Chondrocyte (in vitro differentiated cells): ENCODE data around the gene AEN. TPM values are rescaled to one million over a fixed set of nuclear protein-coding genes. Genes with fewer than 3 reads are reported as not detected.

ENCODE experiments used
- DNase-seq: peaks from one replicate; pipeline ENCODE4 v3.0.0; 2021; ENCODE audit warnings: mixed read lengths, low spot score
- H3K27ac Mint-ChIP-seq: one replicate; pipeline ENCODE4 v1.8.0; 2021; ENCODE audit warnings: mild to moderate bottlenecking, moderate library complexity, mixed read lengths; ENCODE audit not compliant: unreplicated experiment
- H3K27me3 Mint-ChIP-seq: 2 replicates; pipeline ENCODE4 v1.8.0; 2021; ENCODE audit warnings: low read depth, mixed read lengths
- H3K36me3 Mint-ChIP-seq: 2 replicates; pipeline ENCODE4 v1.8.0; 2021; ENCODE audit warnings: low read depth, mixed read lengths
- H3K4me1 Mint-ChIP-seq: 2 replicates; pipeline ENCODE4 v1.8.0; 2021; ENCODE audit warnings: low read depth, mild to moderate bottlenecking, mixed read lengths
- H3K4me3 Mint-ChIP-seq: one replicate; pipeline ENCODE4 v1.8.0; 2021; ENCODE audit warnings: mild to moderate bottlenecking, moderate library complexity, mixed read lengths; ENCODE audit not compliant: unreplicated experiment
- H3K9me3 Mint-ChIP-seq: 2 replicates; pipeline ENCODE4 v1.8.0; 2021; ENCODE audit warnings: low read depth, mixed read lengths
- total RNA-seq: library from RNA; stranded (reverse); gene quantifications from 3 replicates; pipeline ENCODE4 v1.2.1, GENCODE V29; 2021
- TF ChIP-seq, protein P1 (sequence below): fragments of 200-600 bp; sonication (generic); IDR thresholded peaks from 2 replicates; pipeline ENCODE4 v1.5.0; 2021; ENCODE audit warnings: antibody characterized with exemption, mild to moderate bottlenecking, moderate library complexity

Gene AEN
- total RNA-seq, 1 donor from 2014 or later = 30.2 TPM

DNA sequence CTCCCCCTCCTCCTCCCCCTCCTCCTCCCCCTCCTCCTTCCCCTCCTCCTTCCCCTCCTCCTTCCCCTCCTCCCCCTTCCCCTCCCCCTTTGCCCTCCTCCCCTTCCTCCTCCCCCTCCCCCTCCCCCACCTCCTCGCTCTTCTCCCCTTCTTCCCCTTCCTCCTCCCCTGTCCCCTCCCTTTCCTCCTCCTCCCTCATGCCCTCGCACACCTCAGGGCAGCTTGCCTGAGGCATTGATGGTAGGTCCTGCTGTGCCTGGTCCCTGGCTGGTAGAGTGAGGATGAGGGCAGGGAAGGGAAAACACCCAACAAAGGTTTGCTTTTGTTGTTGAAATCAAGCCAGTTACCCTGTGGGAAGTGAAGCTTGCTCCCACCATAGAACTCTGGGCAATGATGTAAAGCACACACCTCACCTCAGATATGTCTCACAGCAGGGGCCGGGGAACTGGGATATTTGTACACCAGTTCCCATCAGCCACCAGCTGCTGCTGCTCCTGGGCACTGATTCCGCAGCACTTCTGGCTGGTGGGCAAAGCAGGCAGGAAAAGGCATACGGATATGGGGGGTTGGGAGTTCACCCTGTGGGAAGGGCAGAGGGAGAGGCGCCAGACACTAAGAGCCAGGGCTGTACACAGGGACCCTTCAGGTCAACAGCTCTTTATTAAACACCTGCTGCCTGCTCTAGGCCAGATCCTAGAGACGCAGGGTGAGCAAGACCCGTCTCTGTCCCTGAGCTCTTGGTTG, 31.5 kb downstream of the AEN start:
- Mint-ChIP-seq H3K4me3 (no peak overlapping the region), H3K36me3 (no peaks in the 10 kb centered on the region), H3K27me3 (no peaks in the 10 kb centered on the region), H3K4me1 (peaks cover 21% of the 10 kb centered on the region), H3K27ac (no peak overlapping the region), H3K9me3 (no peaks in the 10 kb centered on the region)
- TF ChIP-seq, protein P1, sequence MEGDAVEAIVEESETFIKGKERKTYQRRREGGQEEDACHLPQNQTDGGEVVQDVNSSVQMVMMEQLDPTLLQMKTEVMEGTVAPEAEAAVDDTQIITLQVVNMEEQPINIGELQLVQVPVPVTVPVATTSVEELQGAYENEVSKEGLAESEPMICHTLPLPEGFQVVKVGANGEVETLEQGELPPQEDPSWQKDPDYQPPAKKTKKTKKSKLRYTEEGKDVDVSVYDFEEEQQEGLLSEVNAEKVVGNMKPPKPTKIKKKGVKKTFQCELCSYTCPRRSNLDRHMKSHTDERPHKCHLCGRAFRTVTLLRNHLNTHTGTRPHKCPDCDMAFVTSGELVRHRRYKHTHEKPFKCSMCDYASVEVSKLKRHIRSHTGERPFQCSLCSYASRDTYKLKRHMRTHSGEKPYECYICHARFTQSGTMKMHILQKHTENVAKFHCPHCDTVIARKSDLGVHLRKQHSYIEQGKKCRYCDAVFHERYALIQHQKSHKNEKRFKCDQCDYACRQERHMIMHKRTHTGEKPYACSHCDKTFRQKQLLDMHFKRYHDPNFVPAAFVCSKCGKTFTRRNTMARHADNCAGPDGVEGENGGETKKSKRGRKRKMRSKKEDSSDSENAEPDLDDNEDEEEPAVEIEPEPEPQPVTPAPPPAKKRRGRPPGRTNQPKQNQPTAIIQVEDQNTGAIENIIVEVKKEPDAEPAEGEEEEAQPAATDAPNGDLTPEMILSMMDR = no peak
- DNase-seq = no peak

GRCh38 chr15:88653200-88654064, 32.3 kb downstream of the AEN start:
- Mint-ChIP-seq H3K27ac (no peak overlapping the region), H3K4me1 (peaks cover 26% of the 10 kb centered on the region), H3K27me3 (no peaks in the 10 kb centered on the region), H3K4me3 (no peak overlapping the region), H3K36me3 (no peaks in the 10 kb centered on the region), H3K9me3 (no peaks in the 10 kb centered on the region)
- DNase-seq = no peak
- TF ChIP-seq, protein P1 = no peak

- no peak overlapping the region for H3K4me3 Mint-ChIP-seq
- no peaks in the 10 kb centered on the region for H3K27me3 Mint-ChIP-seq
- TF ChIP-seq, protein P1 = no peak
- peaks cover 26% of the 10 kb centered on the region for H3K4me1 Mint-ChIP-seq
- DNase-seq = no peak
- no peak overlapping the region for H3K27ac Mint-ChIP-seq
- no peaks in the 10 kb centered on the region for H3K36me3 Mint-ChIP-seq
- no peaks in the 10 kb centered on the region for H3K9me3 Mint-ChIP-seq
Measured at GRCh38 chr15:88654430-88655102, 33.4 kb downstream of the AEN start.

DNA sequence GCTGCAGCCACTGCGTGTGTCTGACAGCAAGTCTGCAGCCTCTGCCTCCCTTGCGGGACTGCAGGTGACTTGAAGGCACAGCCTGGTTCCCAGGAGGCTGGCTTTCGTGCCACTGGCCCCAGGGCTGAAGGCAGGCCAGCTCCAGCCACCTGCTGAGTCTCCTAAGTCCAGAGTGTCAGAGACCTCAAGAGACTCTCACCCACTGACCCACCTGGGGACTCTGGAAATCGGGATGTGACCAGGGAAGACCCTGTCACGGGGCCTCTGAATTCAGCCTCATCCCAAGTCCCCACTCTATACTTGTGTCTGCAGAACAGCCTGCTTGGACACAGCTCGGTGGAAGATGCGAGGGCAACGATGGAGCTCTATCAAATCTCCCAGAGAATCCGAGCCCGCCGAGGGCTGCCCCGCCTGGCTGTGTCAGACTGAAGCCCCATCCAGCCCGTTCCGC, 34.0 kb downstream of the AEN start:
- H3K36me3 Mint-ChIP-seq = no peaks in the 10 kb centered on the region
- peaks cover 29% of the 10 kb centered on the region for H3K4me1 Mint-ChIP-seq
- DNase-seq = no peak
- H3K4me3 Mint-ChIP-seq = no peak overlapping the region
- no peaks in the 10 kb centered on the region for H3K27me3 Mint-ChIP-seq
- TF ChIP-seq, protein P1 = no peak
- H3K27ac Mint-ChIP-seq = no peak overlapping the region
- no peaks in the 10 kb centered on the region for H3K9me3 Mint-ChIP-seq
